SH-SY5Y (cell line): ENCODE results near the gene CDC42BPB.

ENCODE experiments used
- GATA2 ChIP-seq: IDR thresholded peaks from 2 replicates; pipeline ENCODE4 v1.6.1; 2011; ENCODE audit warnings: mild to moderate bottlenecking, low read depth, low read length
- GATA3 ChIP-seq: IDR thresholded peaks from 2 replicates; pipeline ENCODE4 v1.6.1; 2011; ENCODE audit warnings: low read depth, mild to moderate bottlenecking, low read length, moderate library complexity

DNA sequence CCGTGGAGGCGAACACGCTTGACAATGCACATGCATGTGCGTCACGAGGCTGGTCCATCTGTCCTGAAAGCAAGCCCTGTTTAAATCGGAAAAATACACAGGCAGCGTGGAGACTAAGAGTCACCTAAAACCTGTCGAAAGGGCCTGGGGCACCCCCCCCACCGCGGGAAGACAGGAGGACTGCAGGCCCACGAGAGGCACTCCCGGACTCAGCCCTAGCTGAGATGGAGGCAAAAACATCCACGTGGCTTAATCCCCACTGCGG lies 54.1 kb downstream of the CDC42BPB start:
- TF ChIP-seq GATA2 (no peak), GATA3 (no peak)
